ENCODE data around the gene CDH13. TPM values are rescaled to one million over a fixed set of nuclear protein-coding genes. Genes with fewer than 3 reads are reported as not detected.

CDH13 gene
- total and polyA plus RNA-seq, 10 of the 15 experiments (the other 5 are each of a cell fraction or from before 2014, with no cell fraction given), result under 0.01 to 0.05 TPM; not detected in 8

- TF ChIP-seq, protein P1, sequence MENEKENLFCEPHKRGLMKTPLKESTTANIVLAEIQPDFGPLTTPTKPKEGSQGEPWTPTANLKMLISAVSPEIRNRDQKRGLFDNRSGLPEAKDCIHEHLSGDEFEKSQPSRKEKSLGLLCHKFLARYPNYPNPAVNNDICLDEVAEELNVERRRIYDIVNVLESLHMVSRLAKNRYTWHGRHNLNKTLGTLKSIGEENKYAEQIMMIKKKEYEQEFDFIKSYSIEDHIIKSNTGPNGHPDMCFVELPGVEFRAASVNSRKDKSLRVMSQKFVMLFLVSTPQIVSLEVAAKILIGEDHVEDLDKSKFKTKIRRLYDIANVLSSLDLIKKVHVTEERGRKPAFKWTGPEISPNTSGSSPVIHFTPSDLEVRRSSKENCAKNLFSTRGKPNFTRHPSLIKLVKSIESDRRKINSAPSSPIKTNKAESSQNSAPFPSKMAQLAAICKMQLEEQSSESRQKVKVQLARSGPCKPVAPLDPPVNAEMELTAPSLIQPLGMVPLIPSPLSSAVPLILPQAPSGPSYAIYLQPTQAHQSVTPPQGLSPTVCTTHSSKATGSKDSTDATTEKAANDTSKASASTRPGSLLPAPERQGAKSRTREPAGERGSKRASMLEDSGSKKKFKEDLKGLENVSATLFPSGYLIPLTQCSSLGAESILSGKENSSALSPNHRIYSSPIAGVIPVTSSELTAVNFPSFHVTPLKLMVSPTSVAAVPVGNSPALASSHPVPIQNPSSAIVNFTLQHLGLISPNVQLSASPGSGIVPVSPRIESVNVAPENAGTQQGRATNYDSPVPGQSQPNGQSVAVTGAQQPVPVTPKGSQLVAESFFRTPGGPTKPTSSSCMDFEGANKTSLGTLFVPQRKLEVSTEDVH (IDR thresholded peaks at IDR 0.05; ENCODE audit: low read depth, partially characterized antibody), result no peak
These were observed 1204.1 kb downstream of the CDH13 start (continued) for GRCh38 chr16:83830769-83831455.

GRCh38 chr16:83831456-83831987 lies 1204.8 kb downstream of the CDH13 start:
- no peak for FAIRE-seq
- no peak overlapping the region for H3K27ac ChIP-seq (ENCODE audit: control insufficient read depth, insufficient read depth)
- no TSS peak for BruUV-seq (replicated peaks)
- RAD21 ChIA-PET (ENCODE audit: unreplicated experiment), result no interaction called here
- no peaks in the 10 kb centered on the region for H3K27me3 ChIP-seq (replicated peaks in 1 of 2; ENCODE audit: control insufficient read depth in 2 of 2, insufficient read depth in 2 of 2, low read length in 1 of 2)
- H3K79me2 ChIP-seq (ENCODE audit: control insufficient read depth, insufficient read depth, low read length), result no peaks in the 10 kb centered on the region
- no peak overlapping the region for H3K9ac ChIP-seq (ENCODE audit: control insufficient read depth, insufficient read depth, low read length)
- intact Hi-C loops (cut with micrococcal nuclease; ENCODE audit: unreplicated experiment) (no loop called here), in situ Hi-C loops (cut with MboI) (no loop called here)
- CTCF ChIA-PET, result no interaction called here
- no peak overlapping the region for H3K4me2 ChIP-seq (ENCODE audit: control insufficient read depth, insufficient read depth)
- WGBS (ENCODE audit: insufficient coverage, insufficient replicate concordance, low lambda C conversion rate, missing lambda C conversion rate), result 24% methylated on average over 5 of the region's 5 CpGs
- no peak overlapping the region for H3K4me3 ChIP-seq
- H3K9me3 ChIP-seq (replicated peaks; ENCODE audit: control insufficient read depth, insufficient read depth, low read length), result no peaks in the 10 kb centered on the region; the same call in 2 of the 3 replicates
- POLR2A ChIA-PET, result no interaction called here
- no peaks in the 10 kb centered on the region for H3K36me3 ChIP-seq (ENCODE audit: control insufficient read depth in 2 of 2, insufficient read depth in 2 of 2, low read length in 1 of 2)
- no peak overlapping the region for H2AFZ ChIP-seq (ENCODE audit: control insufficient read depth, low read depth, low read length)
- H4K20me1 ChIP-seq (ENCODE audit: control insufficient read depth, insufficient read depth), result no peaks in the 10 kb centered on the region
- SMC1A ChIA-PET (ENCODE audit: uncharacterized antibody, unreplicated experiment), result no interaction called here
- ATAC-seq, result no peak
- DNase-seq (ENCODE audit: low read depth, low spot score), result no peak
- H3K4me1 ChIP-seq (ENCODE audit: control insufficient read depth, insufficient read depth, low read length), result no peaks in the 10 kb centered on the region
- no peak for TF ChIP-seq RAD51 (IDR thresholded peaks at IDR 0.05)
- TF ChIP-seq CBFB (IDR thresholded peaks at IDR 0.05; ENCODE audit: low read depth), result no peak
- no peak for TF ChIP-seq NBN (IDR thresholded peaks at IDR 0.05)
- no peak for TF ChIP-seq MTA3 (IDR thresholded peaks at IDR 0.05; ENCODE audit: borderline replicate concordance, low read length)
- TF ChIP-seq KLF5 (IDR thresholded peaks at IDR 0.05; ENCODE audit: partially characterized antibody), result no peak
- TF ChIP-seq, protein P2, sequence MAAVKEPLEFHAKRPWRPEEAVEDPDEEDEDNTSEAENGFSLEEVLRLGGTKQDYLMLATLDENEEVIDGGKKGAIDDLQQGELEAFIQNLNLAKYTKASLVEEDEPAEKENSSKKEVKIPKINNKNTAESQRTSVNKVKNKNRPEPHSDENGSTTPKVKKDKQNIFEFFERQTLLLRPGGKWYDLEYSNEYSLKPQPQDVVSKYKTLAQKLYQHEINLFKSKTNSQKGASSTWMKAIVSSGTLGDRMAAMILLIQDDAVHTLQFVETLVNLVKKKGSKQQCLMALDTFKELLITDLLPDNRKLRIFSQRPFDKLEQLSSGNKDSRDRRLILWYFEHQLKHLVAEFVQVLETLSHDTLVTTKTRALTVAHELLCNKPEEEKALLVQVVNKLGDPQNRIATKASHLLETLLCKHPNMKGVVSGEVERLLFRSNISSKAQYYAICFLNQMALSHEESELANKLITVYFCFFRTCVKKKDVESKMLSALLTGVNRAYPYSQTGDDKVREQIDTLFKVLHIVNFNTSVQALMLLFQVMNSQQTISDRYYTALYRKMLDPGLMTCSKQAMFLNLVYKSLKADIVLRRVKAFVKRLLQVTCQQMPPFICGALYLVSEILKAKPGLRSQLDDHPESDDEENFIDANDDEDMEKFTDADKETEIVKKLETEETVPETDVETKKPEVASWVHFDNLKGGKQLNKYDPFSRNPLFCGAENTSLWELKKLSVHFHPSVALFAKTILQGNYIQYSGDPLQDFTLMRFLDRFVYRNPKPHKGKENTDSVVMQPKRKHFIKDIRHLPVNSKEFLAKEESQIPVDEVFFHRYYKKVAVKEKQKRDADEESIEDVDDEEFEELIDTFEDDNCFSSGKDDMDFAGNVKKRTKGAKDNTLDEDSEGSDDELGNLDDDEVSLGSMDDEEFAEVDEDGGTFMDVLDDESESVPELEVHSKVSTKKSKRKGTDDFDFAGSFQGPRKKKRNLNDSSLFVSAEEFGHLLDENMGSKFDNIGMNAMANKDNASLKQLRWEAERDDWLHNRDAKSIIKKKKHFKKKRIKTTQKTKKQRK (IDR thresholded peaks at IDR 0.05; ENCODE audit: low read depth, low read length), result no peak
- no peak for TF ChIP-seq NFXL1 (IDR thresholded peaks at IDR 0.05; ENCODE audit: borderline replicate concordance)
- TF ChIP-seq HDAC2 (IDR thresholded peaks at IDR 0.05), result no peak
- TF ChIP-seq, protein P3, sequence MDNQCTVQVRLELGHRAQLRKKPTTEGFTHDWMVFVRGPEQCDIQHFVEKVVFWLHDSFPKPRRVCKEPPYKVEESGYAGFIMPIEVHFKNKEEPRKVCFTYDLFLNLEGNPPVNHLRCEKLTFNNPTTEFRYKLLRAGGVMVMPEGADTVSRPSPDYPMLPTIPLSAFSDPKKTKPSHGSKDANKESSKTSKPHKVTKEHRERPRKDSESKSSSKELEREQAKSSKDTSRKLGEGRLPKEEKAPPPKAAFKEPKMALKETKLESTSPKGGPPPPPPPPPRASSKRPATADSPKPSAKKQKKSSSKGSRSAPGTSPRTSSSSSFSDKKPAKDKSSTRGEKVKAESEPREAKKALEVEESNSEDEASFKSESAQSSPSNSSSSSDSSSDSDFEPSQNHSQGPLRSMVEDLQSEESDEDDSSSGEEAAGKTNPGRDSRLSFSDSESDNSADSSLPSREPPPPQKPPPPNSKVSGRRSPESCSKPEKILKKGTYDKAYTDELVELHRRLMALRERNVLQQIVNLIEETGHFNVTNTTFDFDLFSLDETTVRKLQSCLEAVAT (IDR thresholded peaks at IDR 0.05), result no peak
